Endothelial cell of umbilical vein (primary cell): ENCODE data around the gene BABAM2. TPM values are rescaled to one million over a fixed set of nuclear protein-coding genes. Genes with fewer than 3 reads are reported as not detected.

Source experiments
- BruUV-seq: library from RNA; stranded (reverse); fragments of 400-500 nt; replicated peaks from 2 replicates; lab custom pipeline; 2021; lab: Mats Ljungman, UMichigan
- CTCF ChIA-PET: fragments of 300-600, 350-600 bp; sonication (Branson Sonifier 250); formaldehyde crosslinking; loops from one replicate; lab custom pipeline; 2021; ENCODE audit warnings: antibody characterized with exemption, inconsistent platforms; lab: Charles Lee
- POLR2A ChIA-PET: fragments of 300-600, 350-600 bp; sonication (Branson Sonifier 250); formaldehyde crosslinking; loops from one replicate; lab custom pipeline; 2021; ENCODE audit warnings: antibody characterized with exemption, inconsistent platforms; lab: Charles Lee
- DNase-seq: peaks from one replicate; pipeline ENCODE4 v3.0.0-alpha.2; 2011; ENCODE audit warnings: low read depth, low spot score
- FAIRE-seq: peaks from 2 replicates; lab custom pipeline; 2011; peaks lifted over from hg19 to GRCh38; lab: Jason Lieb, UNC
- H2AFZ ChIP-seq: 2 replicates; pipeline ENCODE4 v1.6.0; 2012; ENCODE audit warnings: low read depth, low read length, control low read depth, inconsistent platforms
- H3K27ac ChIP-seq: 2 replicates; pipeline ENCODE4 v1.5.1; 2011; ENCODE audit warnings: low read depth, mild to moderate bottlenecking, control low read depth, low read length, moderate library complexity; ENCODE audit not compliant: insufficient read depth
- H3K27me3 ChIP-seq, 2 experiments: 2 replicates each; pipeline versions ENCODE4 v1.6.0 to v1.6.1; 2011; ENCODE audit warnings: low read length in 2 of 2, mixed read lengths in 1 of 2; ENCODE audit not compliant: control insufficient read depth in 2 of 2, insufficient read depth in 2 of 2
- H3K36me3 ChIP-seq, 2 experiments: 2 replicates in 1 of 2; 3 replicates in 1 of 2; pipeline ENCODE4 v1.5.1; 2011; ENCODE audit warnings: low read length in 2 of 2, mild to moderate bottlenecking in 1 of 2, moderate library complexity in 1 of 2; ENCODE audit not compliant: control insufficient read depth in 2 of 2, insufficient read depth in 2 of 2; ENCODE audit errors: extremely low read depth in 1 of 2
- H3K4me1 ChIP-seq: 3 replicates; pipeline ENCODE4 v1.5.1; 2011; ENCODE audit warnings: mild to moderate bottlenecking, low read length; ENCODE audit not compliant: control insufficient read depth, insufficient read depth; ENCODE audit errors: extremely low read depth
- H3K4me2 ChIP-seq: 2 replicates; pipeline ENCODE4 v1.6.1; 2011; ENCODE audit warnings: low read length, control low read depth, mixed read lengths; ENCODE audit not compliant: insufficient read depth
- H3K4me3 ChIP-seq, 3 experiments: fragments of 200-600 bp in 1 of 3; sonication (generic), shearing (Covaris generic) in 1 of 3; replicated peaks in 1 of 3; 2 replicates each; pipeline ENCODE4 v1.5.1; 2011 to 2016; ENCODE audit warnings: control low read depth in 3 of 3, low read length in 3 of 3, mild to moderate bottlenecking in 2 of 3, inconsistent platforms in 1 of 3, low read depth in 1 of 3, moderate library complexity in 1 of 3; ENCODE audit not compliant: insufficient read depth in 1 of 3
- H3K79me2 ChIP-seq: 2 replicates; pipeline ENCODE4 v1.6.0; 2012; ENCODE audit warnings: low read length, inconsistent platforms; ENCODE audit not compliant: control insufficient read depth, insufficient read depth
- H3K9ac ChIP-seq: replicated peaks from 2 replicates; pipeline ENCODE3; 2011; ENCODE audit warnings: low read length, control low read depth; ENCODE audit not compliant: insufficient read depth; ENCODE audit errors: extremely low read depth
- H3K9me1 ChIP-seq: replicated peaks from 3 replicates; pipeline ENCODE4 v1.6.0; 2011; ENCODE audit warnings: mild to moderate bottlenecking, low read length; ENCODE audit not compliant: control insufficient read depth, insufficient read depth; ENCODE audit errors: extremely low read depth
- H3K9me3 ChIP-seq: replicated peaks from 2 replicates; pipeline ENCODE4 v1.5.1; 2012; ENCODE audit warnings: low read length, inconsistent platforms; ENCODE audit not compliant: control insufficient read depth, insufficient read depth
- H4K20me1 ChIP-seq: replicated peaks from 2 replicates; pipeline ENCODE3; 2011; ENCODE audit warnings: mild to moderate bottlenecking, low read length; ENCODE audit not compliant: control insufficient read depth, insufficient read depth; ENCODE audit errors: extremely low read depth
- EZH2 ChIP-seq: IDR thresholded peaks from 2 replicates; pipeline ENCODE4 v1.6.1; 2012; ENCODE audit warnings: borderline replicate concordance, low read depth, mild to moderate bottlenecking, moderate library complexity, low read length, inconsistent platforms; ENCODE audit not compliant: severe bottlenecking
- FOS ChIP-seq: IDR thresholded peaks from 2 replicates; pipeline ENCODE4 v1.6.1; 2011; ENCODE audit warnings: mild to moderate bottlenecking, low read length, moderate library complexity, borderline replicate concordance; ENCODE audit not compliant: insufficient read depth
- GATA2 ChIP-seq: IDR thresholded peaks from 2 replicates; pipeline ENCODE4 v1.7.0; 2011; ENCODE audit warnings: low read depth, mild to moderate bottlenecking, moderate library complexity, mixed read lengths, low read length; ENCODE audit not compliant: insufficient read length, insufficient read depth
- JUN ChIP-seq: IDR thresholded peaks from 2 replicates; pipeline ENCODE4 v1.6.1; 2011; ENCODE audit warnings: borderline replicate concordance, low read depth; ENCODE audit not compliant: insufficient read length, insufficient read depth
- MYC ChIP-seq: IDR thresholded peaks from one replicate; pipeline ENCODE4 v1.6.1; 2011; ENCODE audit warnings: mild to moderate bottlenecking, low read depth, low read length
- POLR2A ChIP-seq: IDR thresholded peaks from 2 replicates; pipeline ENCODE4 v1.6.1; 2012; ENCODE audit warnings: low read depth, mild to moderate bottlenecking, control low read depth, low read length
- POLR2AphosphoS5 ChIP-seq: IDR thresholded peaks from 2 replicates; pipeline ENCODE4 v1.6.1; 2012; ENCODE audit warnings: low read depth, mild to moderate bottlenecking, control low read depth, low read length, moderate library complexity; ENCODE audit not compliant: insufficient read depth
- dilution Hi-C: fragments of 300-500 bp; cut with MboI; formaldehyde crosslinking; loops from one replicate; pipeline ENCODE4 v1.15.0; 2019; ENCODE audit warnings: low sequenced_read_pairs; ENCODE audit not compliant: extremely low pct_ligation_motif_present
- intact Hi-C: fragments of 100-400 bp; cut with micrococcal nuclease; formaldehyde crosslinking; loops from one replicate; pipeline ENCODE4 v1.10.0; 2022
- polyA plus RNA-seq, 4 experiments: library from polyadenylated mRNA; depleted of rRNA in 3 of 4; stranded (reverse) in 3 of 4; unstranded in 1 of 4; fragments of >200 nt; gene quantifications; 2 replicates each; pipeline versions ENCODE4 v1.2.1 to v1.2.3, GENCODE V29; 2011 to 2012; ENCODE audit warnings: missing spikeins in 1 of 4
- total RNA-seq: library from RNA; stranded (reverse); gene quantifications from 2 replicates; pipeline ENCODE4 v1.2.3, GENCODE V29; 2021
- TF ChIP-seq, protein P1 (sequence below), 2 donors: IDR thresholded peaks; 1 replicate in 1 of 2; 2 replicates in 1 of 2; pipeline ENCODE4 v1.5.1; 2011; ENCODE audit warnings: low read length in 2 of 2, mild to moderate bottlenecking in 2 of 2, moderate library complexity in 2 of 2, control low read depth in 1 of 2, inconsistent platforms in 1 of 2, low read depth in 1 of 2; ENCODE audit not compliant: insufficient read depth in 1 of 2; ENCODE audit errors: extremely low read depth in 1 of 2
- TF ChIP-seq, protein P2 (sequence below): IDR thresholded peaks from 2 replicates; pipeline ENCODE4 v1.6.1; 2011; ENCODE audit not compliant: insufficient read depth, insufficient read length

The BABAM2 gene
- total and polyA plus RNA-seq, 2 donors (not counting 3 experiments of a cell fraction or from before 2014, with no cell fraction given), result 19.9 to 27.6 TPM

DNA sequence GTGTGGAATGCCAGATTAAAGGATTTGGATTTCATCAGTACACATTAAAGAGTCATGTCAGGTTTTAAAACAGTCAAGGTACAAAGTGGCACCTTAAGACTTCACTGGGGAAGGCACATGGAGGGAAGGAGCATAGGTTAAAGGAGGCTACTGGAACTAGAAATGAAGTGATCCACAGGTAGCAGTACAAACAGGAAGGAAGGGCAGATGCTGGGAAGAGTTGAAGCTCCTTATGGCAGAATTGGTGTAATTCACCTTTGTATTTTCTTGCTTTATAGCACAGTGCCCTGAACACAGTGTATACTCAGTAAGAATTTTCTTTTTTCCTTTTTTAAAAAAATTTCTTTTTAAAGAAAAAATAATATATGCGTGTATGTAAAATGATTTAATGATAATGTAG, 177.1 kb downstream of the BABAM2 start:
- Histone ChIP-seq H3K36me3 (no peaks in the 10 kb centered on the region), H3K79me2 (no peaks in the 10 kb centered on the region), H3K4me1 (no peaks in the 10 kb centered on the region), H3K9ac (no peak overlapping the region), H4K20me1 (no peaks in the 10 kb centered on the region), H3K27me3 (no peaks in the 10 kb centered on the region), H3K9me1 (no peaks in the 10 kb centered on the region), H3K9me3 (no peaks in the 10 kb centered on the region), H3K4me2 (no peak overlapping the region), H2AFZ (no peak overlapping the region), H3K4me3 (no peak overlapping the region), H3K27ac (no peak overlapping the region)
- BruUV-seq, result no TSS peak
- POLR2A ChIA-PET, result no interaction called here
- CTCF ChIA-PET, result no interaction called here
- no peak for TF ChIP-seq JUN
- no peak for TF ChIP-seq FOS
- TF ChIP-seq MYC, result no peak
- TF ChIP-seq GATA2, result no peak
- no peak for TF ChIP-seq POLR2A
- TF ChIP-seq, protein P1, sequence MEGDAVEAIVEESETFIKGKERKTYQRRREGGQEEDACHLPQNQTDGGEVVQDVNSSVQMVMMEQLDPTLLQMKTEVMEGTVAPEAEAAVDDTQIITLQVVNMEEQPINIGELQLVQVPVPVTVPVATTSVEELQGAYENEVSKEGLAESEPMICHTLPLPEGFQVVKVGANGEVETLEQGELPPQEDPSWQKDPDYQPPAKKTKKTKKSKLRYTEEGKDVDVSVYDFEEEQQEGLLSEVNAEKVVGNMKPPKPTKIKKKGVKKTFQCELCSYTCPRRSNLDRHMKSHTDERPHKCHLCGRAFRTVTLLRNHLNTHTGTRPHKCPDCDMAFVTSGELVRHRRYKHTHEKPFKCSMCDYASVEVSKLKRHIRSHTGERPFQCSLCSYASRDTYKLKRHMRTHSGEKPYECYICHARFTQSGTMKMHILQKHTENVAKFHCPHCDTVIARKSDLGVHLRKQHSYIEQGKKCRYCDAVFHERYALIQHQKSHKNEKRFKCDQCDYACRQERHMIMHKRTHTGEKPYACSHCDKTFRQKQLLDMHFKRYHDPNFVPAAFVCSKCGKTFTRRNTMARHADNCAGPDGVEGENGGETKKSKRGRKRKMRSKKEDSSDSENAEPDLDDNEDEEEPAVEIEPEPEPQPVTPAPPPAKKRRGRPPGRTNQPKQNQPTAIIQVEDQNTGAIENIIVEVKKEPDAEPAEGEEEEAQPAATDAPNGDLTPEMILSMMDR (IDR thresholded peaks at IDR 0.05; ENCODE audit: extremely low read depth in 1 of 2, insufficient read depth in 1 of 2, low read depth in 1 of 2, low read length in 2 of 2), result no peak
- TF ChIP-seq EZH2, result no peak
- TF ChIP-seq POLR2AphosphoS5, result no peak
- TF ChIP-seq, protein P2, sequence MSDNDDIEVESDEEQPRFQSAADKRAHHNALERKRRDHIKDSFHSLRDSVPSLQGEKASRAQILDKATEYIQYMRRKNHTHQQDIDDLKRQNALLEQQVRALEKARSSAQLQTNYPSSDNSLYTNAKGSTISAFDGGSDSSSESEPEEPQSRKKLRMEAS, result no peak
- dilution Hi-C loops, result no loop called here
- intact Hi-C loops, result no loop called here
- FAIRE-seq (no peak), DNase-seq (no peak)
